Measurements from ENCODE around the gene AGAP1.
A peak's percentile ranks its signal among the peaks of the same experiment; 100 is the strongest.

The AGAP1 gene

DNA sequence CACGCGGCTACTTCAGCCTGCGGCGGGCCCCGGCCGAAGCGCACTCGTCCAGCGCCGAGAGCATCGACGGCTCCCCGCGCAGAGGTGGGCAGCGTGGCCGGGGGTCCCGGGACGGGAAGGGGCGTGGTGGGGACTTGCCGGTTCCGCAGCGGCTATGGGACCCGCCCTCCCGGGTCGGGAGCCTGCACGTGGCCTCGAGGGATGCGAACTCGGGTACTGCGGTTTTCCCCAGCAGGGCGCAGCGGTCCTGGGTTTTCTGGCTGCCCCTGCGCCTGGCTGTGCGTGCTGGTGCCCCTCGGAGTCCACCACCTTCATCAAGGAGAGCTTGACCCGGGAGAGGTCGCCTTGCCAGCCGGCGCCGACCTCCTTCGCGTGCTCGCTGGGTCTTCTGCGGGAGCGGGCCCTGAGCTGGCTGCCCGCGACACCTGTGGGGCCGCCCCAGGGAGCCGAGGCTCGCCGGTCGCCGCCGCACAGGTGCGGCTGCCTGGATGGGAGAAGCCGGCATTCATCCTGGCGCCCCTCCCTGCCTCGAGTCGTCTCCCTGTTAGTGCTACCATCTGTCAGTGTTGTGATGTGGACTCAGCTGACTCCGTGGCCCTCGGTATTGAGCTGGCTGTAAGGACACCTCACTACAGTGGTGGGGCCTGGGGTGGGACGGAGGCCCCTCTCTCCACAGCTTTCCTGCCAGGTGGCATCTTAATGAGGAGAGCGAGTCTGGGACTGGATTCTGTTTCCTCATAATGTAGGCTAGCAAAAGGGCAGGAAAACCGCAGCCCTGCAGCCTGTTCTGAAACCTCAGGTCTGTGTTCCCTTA, 177.3 kb downstream of the AGAP1 start:
- no peak for DNase-seq

DNA sequence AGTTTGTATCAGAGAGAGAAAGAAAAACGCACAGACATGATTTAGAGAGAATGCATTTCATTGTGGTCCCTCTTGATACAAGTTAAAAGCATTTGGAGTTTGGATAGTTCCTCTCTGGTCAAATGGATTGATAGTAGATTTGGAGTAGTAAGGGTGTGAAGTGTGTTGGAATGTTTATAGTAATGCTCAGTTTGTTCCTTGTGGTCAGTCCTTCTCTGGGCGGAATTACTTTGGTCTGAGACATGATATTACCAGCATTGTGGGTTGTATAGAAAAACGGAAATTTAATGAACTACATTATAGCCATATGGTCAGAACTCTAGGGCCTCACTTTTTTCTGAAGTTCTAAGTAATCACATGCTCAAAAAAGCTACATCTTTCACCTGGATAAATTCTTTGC, 178.9 kb downstream of the AGAP1 start:
- no peak for DNase-seq

DNA sequence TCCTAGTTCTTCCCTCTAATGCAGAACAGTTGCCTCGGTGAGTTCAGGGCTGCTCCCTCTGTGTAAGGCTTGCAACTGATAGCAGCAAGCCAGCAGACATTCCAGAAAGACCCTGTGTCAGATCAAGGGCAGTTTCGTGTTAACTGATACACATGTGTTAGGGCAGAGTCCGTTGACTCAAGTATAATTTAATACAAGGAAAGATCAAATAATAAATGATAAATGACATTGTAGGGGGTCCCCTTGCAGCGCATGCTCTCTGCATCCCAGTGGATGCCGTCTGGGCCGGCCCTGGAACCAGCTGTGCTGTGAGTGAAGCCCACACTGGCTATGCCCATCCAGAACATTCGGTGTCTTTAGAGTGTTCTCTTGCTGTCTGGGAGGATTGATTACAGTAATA, 180.3 kb downstream of the AGAP1 start:
- DNase-seq = no peak

DNA sequence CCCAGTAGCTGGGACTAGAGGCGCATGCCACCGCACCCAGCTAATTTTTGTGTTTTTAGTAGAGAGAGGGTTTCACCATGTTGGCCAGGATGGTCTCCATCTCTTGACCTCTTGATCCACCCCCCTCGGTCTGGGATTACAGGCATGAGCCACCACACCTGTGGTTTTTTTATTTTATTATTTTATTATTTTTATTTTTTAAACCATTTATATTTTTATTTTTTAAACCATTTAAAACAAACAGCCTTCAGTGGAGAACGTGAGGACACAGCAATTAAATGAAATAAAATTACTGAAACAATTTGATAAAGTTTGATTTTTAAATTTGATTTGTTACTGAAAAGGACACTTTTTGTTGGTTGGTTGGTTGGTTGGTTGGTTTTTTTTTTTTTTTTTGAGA, 181.0 kb downstream of the AGAP1 start:
- DNase-seq = no peak

DNA sequence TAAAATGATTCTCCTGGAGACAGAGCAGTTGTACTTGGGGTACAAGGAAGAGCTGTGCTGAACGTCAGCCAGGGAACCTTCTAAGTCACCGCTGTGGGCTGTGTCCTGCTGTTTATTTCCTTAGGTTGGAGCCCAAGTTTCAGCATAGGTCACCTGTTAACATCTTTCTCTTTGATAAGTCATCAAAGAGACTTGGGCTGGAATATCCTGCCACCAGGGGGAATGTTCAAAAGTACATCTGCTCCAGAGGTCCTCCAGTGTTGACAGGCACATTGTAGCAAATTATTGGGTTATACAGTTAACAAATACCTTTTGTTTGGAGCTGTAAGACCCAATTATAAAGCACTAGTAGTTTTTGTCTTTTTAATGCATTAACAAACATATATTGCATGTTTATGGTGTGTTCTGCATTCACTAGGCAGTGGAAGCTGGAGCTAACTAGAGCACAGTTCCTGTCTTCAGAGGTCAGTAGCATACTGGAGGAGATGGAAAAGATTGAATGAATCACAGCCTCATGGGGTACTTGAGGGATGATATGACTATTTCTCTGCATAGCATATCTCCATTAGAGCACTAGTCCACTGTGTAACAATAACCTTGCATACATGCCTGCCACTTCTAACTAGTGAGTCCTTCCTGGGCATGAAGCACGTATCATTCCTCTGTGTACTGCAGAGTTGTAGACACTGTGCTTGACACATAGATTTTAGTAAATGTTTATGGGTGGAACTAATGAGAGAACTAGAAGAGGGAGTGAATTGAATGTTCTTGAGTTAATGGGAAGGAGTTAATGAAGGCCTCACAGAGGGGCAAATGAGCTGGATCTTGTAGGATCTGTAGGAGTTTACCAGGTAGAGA, 182.1 kb downstream of the AGAP1 start:
- DNase-seq = peak; percentile 50

DNA sequence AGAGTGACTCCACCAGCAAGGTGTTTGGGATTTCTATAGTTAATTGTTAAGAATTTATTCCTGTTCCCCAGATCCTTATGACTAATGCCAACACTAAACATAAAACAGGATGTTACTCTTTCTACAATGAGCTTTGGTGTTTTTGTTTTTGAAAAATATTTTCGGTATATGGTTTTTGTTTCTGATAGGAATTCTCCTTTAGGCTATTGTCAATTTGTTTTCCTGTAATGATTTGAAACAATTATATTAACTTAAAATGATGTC, 182.6 kb downstream of the AGAP1 start:
- DNase-seq = peak; percentile 44

DNA sequence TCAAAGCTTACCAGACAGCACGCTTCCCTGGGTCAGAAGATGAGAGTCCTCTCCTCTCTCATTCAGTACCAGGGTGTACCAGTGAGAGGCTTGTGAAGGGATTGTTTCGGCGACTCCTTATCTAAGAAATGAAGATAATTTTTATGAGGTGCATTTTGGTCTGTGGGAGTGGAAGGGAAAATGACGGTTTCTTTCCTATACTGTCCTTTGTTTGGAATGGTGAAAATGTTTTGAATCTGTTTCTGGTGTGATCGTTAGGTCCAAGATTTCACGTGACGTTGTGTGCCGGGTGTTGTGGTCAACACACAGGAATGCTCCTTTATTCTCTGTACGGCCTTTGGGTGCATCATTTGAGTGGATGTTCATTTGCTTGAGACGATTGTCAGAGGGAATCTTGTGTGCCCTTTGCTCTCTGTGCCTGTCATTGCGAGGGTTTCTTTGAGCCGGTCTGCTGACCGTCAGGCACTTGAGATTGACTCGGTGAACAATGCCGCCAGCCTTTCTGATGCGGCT, 183.5 kb downstream of the AGAP1 start:
- peak; percentile 27 for DNase-seq

DNA sequence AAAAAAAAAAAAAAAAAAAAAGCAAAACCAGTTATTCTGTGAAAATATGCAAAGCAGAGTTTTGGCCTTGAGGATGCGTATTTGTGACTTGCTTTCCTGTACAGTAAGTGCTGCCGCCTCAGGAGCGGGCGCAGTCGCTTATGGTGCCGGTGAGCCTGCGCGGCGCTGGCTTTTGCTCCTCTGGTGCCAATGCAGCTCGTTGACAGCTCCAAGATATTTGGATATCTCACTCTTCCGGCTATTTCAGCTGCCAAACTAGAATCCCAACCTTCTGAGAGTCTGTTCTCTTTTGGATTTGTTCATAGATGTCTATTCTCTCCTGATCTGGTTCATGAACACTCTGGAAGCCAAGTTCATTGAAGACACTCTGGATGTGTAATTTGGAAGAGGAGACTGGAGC, 184.1 kb downstream of the AGAP1 start:
- DNase-seq = no peak

DNA sequence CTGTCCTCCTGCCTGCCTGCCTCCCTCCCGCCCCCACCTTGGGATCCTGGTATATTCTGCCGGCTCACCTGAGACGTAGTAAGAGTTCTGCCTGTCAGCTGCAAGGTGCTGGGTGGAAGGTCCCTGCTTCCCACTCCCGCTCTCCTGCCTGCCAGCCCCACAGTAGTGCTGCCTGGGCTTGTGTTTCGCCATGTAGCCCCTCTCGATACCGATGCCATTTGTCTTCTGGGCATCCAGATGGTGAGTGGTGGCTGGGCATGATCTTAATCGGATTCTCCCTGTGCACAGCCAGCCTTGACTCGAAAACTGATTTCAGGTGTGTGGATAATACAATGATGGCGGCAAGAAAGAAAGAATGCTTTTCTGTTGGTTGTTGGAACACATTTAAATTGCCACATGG, 184.9 kb downstream of the AGAP1 start:
- DNase-seq = no peak

DNA sequence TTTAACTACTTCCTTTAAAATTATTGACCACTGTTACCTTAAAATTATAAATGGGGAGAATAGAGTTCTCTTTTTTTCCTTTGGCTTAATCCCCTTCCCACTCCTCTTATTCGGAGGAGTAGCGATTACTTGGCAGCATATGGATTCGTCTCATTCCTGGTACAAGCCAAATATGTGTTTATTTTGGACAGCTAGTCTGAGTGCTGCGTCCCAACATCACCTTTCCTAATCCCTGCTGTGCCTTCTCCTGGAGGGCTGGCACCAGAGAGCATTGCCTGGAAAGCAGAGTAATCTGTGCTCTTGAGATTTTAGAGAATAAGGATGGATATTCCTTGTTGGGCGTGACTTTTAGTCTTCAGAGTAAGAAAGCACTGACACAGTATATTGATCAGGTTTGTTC, 185.6 kb downstream of the AGAP1 start:
- DNase-seq = no peak

DNA sequence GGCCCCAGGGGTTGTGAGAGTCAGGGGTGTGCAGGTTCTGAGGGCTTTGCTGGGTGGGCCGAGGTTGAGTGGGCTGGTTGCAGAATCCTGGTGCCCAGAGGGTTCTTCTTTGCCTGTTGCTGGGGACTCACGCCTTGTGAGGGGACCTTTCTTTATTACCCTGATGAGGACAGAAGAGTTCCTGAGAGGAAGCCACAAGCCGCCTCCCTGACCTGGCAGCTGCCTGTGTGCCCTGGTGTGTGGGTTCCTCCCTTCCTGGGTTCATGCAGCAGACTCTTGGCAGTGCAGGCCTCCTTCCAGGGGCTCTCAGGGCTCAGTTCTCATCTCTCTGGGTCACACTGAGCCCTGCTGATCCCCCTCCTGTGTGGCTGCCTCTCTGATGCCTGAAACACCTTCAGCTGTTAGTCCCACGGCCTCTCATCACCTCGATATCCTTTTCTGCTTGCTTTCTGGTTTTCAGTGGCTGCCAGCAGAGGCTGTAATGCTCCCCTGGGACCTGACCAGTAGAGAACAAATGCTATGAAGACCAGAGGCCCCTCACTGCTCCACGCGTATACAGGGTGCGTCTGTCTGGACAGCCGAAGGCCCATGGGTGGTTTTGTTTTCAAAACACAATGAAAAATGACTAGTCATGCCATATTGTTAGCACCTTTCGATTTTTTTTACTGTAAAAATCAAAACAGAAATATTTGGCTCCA, 191.3 kb downstream of the AGAP1 start:
- DNase-seq = no peak

DNA sequence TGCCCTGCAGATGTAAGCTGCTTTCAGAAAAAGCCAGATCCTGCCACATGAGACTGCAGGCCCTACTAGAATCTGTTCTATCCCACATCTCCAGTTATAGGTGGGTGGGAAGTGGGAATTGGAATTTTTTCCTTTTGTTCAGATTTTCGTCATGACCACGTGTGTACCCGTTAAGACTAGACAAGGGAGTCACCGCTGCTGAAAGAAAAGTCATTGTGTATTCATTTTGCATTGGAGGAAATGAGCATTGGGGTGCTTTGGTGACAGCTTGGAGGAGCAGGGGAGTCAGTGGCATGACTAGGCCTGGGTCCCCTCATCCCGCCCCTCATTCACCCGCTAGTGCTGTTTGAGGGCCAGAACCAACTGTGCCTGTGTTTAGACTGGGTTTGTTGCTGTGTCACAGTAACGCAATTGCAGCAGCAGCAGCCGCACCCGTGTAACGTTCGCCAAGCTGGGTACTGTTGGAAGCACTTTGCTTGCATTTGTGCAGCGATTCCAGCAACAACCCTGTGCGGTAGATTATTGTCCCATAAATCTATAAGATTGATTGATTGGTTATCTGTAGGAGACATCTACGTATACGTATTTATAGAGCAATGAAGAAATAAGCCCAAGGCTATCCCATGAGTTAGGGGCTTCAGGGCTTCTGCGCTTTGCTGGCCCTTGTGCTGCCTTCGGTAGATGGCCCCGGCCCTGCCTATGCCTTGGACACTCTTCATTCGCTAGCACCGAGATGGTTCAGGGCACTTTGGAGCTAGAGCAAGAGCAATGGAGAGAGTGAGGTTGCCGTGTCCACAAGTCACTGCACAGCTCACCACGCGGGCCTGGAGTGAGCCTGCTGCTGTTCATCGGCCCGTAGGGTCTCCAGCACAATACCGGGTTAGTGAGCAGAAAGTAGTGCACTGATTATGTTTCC, 194.9 kb downstream of the AGAP1 start:
- DNase-seq = no peak

DNA sequence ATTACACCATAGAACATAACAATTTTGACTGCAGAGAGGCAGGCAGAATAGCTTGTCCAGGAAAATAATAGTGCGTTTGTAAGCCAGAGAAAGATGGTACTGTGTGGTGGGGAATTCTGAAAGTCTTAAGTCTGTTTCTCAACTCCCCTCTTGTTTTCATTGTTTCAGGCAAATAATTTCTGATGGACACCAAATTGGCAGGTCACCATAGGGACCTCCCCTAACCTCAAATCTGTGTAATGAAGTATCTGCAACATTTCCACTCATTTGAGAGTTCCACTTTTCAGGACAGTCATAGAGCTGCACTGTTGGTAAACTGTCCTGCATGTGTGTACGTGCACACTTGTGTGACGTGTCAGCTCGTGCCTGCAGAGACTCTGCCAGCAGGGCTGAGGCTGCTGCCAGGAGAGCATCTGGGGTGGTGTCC, 195.6 kb downstream of the AGAP1 start:
- DNase-seq = no peak

DNA sequence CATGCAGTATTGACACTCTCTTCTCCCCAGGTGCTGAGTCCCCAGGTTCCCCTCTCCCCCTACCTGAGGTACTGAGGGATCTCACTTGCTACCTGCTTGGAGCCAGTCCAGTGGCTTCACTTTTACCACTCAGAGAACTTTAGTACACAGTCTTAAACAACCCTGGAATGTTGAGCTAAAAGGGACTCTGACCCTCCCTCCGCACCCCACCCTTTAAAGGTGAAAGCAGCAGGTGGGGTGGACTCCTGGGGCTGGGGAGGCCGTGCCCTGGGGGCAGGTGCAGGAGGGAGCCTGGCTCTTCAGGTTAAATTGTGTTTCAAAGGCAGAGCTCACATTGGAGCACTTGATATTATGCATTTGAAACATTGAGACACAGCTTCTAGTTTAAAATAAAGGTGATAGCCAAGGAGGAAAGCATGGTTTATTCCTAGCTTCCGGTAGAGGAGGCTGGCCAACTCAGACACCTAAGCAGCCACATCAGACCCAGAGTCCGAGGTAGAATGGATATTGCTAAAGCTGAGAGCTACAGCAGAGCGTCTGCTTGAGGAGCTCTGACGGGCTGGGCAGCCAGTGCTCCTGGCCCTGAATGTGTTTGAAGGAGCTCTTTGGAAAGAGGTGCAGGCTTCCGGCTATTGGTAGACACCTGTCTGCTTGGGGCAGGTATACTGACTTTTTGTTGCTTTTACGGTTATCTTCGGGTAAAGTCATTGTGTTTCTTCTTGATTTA, 196.4 kb downstream of the AGAP1 start:
- DNase-seq = no peak

DNA sequence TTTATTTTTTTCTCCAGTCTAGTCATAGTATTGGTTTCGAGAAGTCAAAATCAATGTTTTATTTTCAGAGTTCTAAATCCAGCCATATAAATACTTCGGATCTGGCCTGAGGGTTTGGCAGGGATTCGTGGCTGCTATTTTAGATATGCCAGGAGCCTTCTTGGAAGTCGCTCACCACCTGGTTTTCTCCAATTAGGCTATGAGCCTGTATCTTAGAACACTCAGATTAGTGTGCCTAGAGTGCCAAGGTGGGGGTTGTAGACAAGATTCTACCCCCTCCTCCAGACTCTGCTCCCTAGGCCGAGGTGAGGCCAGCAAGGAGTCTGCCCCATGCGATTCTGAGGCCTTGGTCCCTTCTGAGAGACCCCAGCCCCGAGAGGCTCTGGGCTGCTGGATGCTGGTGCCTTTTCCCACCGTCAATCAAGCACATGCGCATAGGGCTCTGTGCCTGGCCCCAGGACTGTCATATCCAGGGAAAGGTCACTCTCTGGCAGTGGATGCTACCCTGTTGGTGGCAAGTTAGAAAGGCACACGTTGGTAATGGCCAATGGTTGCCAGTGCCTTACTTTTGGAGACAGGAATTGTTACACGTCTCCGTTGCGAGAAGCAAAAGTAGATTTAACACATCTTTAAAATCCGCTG, 197.1 kb downstream of the AGAP1 start:
- no peak for DNase-seq

DNA sequence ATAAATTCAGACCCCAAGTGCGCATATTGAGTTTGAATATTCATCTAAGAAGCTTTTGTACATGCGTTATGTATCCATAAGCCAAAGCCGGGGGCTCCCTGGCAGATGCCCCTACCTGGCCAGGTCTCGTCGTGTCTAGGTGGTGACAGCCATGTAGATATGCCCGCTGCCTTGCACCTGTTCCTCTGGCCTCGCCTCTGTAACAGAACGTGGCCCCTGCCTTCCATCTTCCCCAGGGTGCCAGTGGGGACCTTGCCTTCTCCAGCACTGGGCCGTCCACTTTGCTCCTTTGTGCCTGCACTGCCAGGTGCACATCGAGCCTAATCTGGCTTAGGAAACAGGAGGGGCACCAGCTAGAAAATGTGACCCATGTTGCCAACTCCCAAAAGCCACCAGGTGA, 198.2 kb downstream of the AGAP1 start:
- DNase-seq = no peak

DNA sequence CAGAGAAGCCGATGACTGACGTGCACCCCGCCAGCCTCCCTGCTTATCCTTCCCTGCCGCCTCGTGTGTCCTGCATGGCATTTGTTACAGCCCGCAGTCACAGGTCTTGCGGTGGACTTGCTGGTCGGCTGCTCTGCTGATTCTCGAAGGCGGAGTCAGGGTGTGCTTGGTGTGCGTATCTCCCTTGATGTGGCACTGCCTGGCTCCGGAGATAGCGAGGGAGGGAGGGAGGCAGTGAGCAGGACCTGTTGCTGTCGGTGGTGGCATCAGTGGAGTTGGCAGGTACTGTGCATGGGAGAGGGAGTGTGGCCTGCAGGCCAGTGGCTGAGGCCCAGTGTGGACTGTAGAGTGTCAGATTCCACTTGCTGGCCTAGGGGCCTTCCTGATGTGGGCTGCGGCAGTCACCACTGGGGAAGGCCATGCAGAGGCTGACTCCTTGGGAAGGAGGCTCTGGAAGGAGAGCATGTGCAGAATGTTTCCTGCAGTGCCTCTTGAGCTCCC, 198.9 kb downstream of the AGAP1 start:
- no peak for DNase-seq

DNA sequence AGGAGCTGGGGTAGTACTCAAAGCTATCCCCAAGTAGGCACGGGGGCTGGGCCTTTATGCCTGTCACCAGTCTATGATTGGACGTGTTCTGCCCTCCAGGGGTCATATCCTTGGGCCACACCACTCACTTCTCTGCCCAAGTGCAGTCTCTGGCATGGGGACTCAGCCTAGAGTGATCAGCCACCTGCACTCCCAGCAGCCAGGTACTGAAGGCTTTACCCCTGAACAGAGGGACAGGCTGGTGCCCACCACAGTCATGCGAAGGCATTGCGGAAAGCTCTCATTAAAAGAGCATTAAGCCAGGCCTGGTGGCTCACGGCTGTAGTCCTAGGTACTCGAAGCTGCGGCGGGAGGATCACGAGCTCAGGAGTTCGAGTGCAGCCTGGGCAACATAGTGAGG, 199.4 kb downstream of the AGAP1 start:
- no peak for DNase-seq

DNA sequence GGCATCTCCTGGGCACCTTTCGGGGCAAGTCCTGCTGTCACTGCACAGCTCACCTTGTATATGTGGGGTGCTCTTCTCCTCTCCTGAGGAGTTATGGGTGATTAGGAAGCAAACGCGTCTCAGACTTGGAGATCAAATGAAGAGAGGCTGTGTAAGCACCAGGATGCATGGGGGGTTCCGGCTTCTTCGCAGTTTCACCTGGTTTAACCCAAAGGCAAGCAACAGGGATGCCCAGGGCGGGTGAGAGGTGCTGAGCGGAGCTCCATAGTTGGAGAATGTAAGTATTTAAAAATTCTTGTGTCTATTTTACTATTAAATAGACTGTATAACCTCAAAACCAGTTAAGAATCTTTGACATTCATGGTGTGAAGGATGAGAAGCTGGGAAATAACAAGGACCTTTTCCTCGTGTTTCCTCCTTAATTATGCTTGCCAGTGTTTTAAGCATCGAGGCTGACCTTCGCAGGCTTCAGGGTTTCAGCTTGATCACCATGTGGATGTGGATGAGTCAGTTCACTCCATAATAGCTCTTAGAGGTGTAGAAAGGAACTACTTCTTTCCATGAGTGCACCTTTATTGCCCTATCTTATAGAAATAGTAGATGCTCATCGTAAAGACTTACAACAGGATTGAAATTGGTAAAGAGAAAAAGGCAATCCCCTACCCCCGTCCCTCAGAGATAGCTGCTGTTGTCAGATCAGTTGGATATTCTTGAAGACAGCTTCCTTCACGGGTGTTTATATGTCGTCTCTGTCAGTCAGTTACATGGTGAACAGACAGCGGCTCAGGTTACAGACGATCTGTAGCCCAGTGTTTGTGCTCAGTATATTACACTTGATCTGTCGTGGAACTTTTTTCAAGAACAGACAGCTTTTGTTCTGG, 201.1 kb downstream of the AGAP1 start:
- DNase-seq = no peak

DNA sequence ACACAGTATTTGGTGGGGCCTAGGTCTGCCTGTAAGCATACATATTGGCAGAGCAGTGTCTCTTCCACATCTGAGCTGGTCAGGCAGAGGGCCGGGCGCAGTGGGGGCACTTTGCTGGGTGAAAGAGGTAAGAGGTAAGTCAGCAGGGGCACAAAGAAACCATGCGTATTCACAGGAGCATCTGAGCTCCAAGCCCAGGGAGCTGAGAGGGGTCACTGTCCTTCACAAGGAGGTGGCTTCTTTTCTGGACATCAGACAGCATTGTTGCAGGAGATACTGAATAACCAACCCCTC, 201.7 kb downstream of the AGAP1 start:
- no peak for DNase-seq

All from kidney glomerular epithelial cell (primary cell).